SH-SY5Y (cell line): ENCODE data around the gene SLC9A5.

ENCODE experiments used
- GATA2 ChIP-seq: IDR thresholded peaks from 2 replicates; pipeline ENCODE4 v1.6.1; 2011; ENCODE audit warnings: mild to moderate bottlenecking, low read depth, low read length
- GATA3 ChIP-seq: IDR thresholded peaks from 2 replicates; pipeline ENCODE4 v1.6.1; 2011; ENCODE audit warnings: low read depth, mild to moderate bottlenecking, low read length, moderate library complexity

SLC9A5 gene

GRCh38 chr16:67311607-67312488 is 63.1 kb downstream of the SLC9A5 start:
- TF ChIP-seq GATA2 (no peak), GATA3 (no peak)

- TF ChIP-seq GATA3 (no peak), GATA2 (no peak)
Observed at GRCh38 chr16:67312719-67313118, 63.9 kb downstream of the SLC9A5 start.

GRCh38 chr16:67317853-67318252 is 69.1 kb downstream of the SLC9A5 start:
- TF ChIP-seq GATA2 (no peak), GATA3 (no peak)
